IMR-90 (cell line): Measurements from ENCODE around the gene PLEKHD1. TPM values are rescaled to one million over a fixed set of nuclear protein-coding genes. Genes with fewer than 3 reads are reported as not detected.

Experiments used
- ATAC-seq: fragments of 200-7000 bp; cut with Tn5 transposase; 2 replicates; pipeline ENCODE4 v1.9.1; 2020; ENCODE audit warnings: low read depth, mild to moderate bottlenecking, moderate library complexity
- BruUV-seq: library from RNA; stranded (reverse); fragments of 400-500 nt; replicated peaks from 2 replicates; lab custom pipeline; 2021; lab: Mats Ljungman, UMichigan
- CTCF ChIA-PET: fragments of 300-600 bp; formaldehyde crosslinking; extraction: SDS; loops from one replicate; lab custom pipeline; 2021; ENCODE audit warnings: antibody characterized with exemption; lab: Yijun Ruan, JAX
- POLR2A ChIA-PET: fragments of 300-600 bp; sonication (Branson Sonifier 250); formaldehyde crosslinking; loops from one replicate; lab custom pipeline; 2022; ENCODE audit warnings: antibody characterized with exemption; ENCODE audit not compliant: unreplicated experiment; lab: Charles Lee
- DNase-seq: peaks from one replicate; pipeline ENCODE4 v3.0.0; 2013
- H2AFZ ChIP-seq: replicated peaks from 2 replicates; pipeline ENCODE3; 2013; ENCODE audit warnings: low read length, mild to moderate bottlenecking; ENCODE audit not compliant: poor library complexity
- H2AK5ac ChIP-seq: 2 replicates; pipeline ENCODE4 v1.6.1; 2013; ENCODE audit warnings: low read depth, low read length, inconsistent platforms
- H2AK9ac ChIP-seq: replicated peaks from 2 replicates; pipeline ENCODE3; 2013; ENCODE audit warnings: mild to moderate bottlenecking, low read depth, low read length, moderate library complexity; ENCODE audit not compliant: poor library complexity
- H2BK120ac ChIP-seq: 2 replicates; pipeline ENCODE4 v1.6.1; 2013; ENCODE audit warnings: low read depth, low read length, inconsistent platforms
- H2BK15ac ChIP-seq: 3 replicates; pipeline ENCODE4 v1.6.1; 2013; ENCODE audit warnings: low read depth, low read length, inconsistent platforms
- H2BK20ac ChIP-seq: 2 replicates; pipeline ENCODE4 v1.6.1; 2013; ENCODE audit warnings: low read depth, mild to moderate bottlenecking, inconsistent platforms, low read length, moderate library complexity
- H2BK5ac ChIP-seq: 2 replicates; pipeline ENCODE4 v1.6.1; 2013; ENCODE audit warnings: mild to moderate bottlenecking, low read depth, low read length, inconsistent platforms; ENCODE audit not compliant: poor library complexity, severe bottlenecking
- H3K14ac ChIP-seq: replicated peaks from 2 replicates; pipeline ENCODE4 v1.6.1; 2013; ENCODE audit warnings: low read depth, low read length, inconsistent platforms
- H3K18ac ChIP-seq: 2 replicates; pipeline ENCODE4 v1.6.1; 2013; ENCODE audit warnings: low read depth, low read length, control low read depth
- H3K23ac ChIP-seq: 2 replicates; pipeline ENCODE4 v1.6.1; 2013; ENCODE audit warnings: low read depth, low read length, inconsistent platforms
- H3K27ac ChIP-seq: 2 replicates; pipeline ENCODE4 v1.5.1; 2013; ENCODE audit warnings: mild to moderate bottlenecking, control low read depth, low read length; ENCODE audit not compliant: insufficient read depth
- H3K27me3 ChIP-seq: 2 replicates; pipeline ENCODE4 v1.6.1; 2013; ENCODE audit warnings: low read length; ENCODE audit not compliant: control insufficient read depth, insufficient read depth
- H3K36me3 ChIP-seq: 2 replicates; pipeline ENCODE4 v1.6.1; 2013; ENCODE audit warnings: low read length, mixed read lengths; ENCODE audit not compliant: control insufficient read depth, insufficient read depth
- H3K4ac ChIP-seq: 2 replicates; pipeline ENCODE4 v1.6.1; 2013; ENCODE audit warnings: low read depth, low read length, inconsistent platforms
- H3K4me1 ChIP-seq: 2 replicates; pipeline ENCODE4 v1.6.1; 2013; ENCODE audit warnings: low read length, mixed read lengths; ENCODE audit not compliant: control insufficient read depth, insufficient read depth
- H3K4me2 ChIP-seq: 2 replicates; pipeline ENCODE4 v1.6.1; 2013; ENCODE audit warnings: low read depth, mild to moderate bottlenecking, control low read depth, low read length, moderate library complexity
- H3K4me3 ChIP-seq: 2 replicates; pipeline ENCODE4 v1.5.1; 2013; ENCODE audit warnings: low read depth, mild to moderate bottlenecking, control low read depth, low read length, moderate library complexity; ENCODE audit not compliant: insufficient read depth
- H3K56ac ChIP-seq: 2 replicates; pipeline ENCODE4 v1.6.1; 2013; ENCODE audit warnings: low read length, inconsistent platforms; ENCODE audit not compliant: insufficient read depth; ENCODE audit errors: extremely low read depth
- H3K79me1 ChIP-seq, 2 experiments: 2 replicates each; pipeline ENCODE4 v1.6.1; 2013; ENCODE audit warnings: low read length in 2 of 2, inconsistent platforms in 1 of 2, low read depth in 1 of 2
- H3K9ac ChIP-seq: 2 replicates; pipeline ENCODE4 v1.6.1; 2013; ENCODE audit warnings: low read depth, low read length, control low read depth
- H3K9me1 ChIP-seq: 2 replicates; pipeline ENCODE4 v1.6.1; 2013; ENCODE audit warnings: low read length, inconsistent platforms; ENCODE audit not compliant: insufficient read depth
- H3K9me3 ChIP-seq: 2 replicates; pipeline ENCODE4 v1.6.1; 2013; ENCODE audit warnings: low read length; ENCODE audit not compliant: control insufficient read depth, insufficient read depth
- H4K20me1 ChIP-seq: 2 replicates; pipeline ENCODE4 v1.6.1; 2013; ENCODE audit warnings: low read length, inconsistent platforms; ENCODE audit not compliant: insufficient read depth
- H4K5ac ChIP-seq: 2 replicates; pipeline ENCODE4 v1.6.1; 2013; ENCODE audit warnings: mild to moderate bottlenecking, low read depth, low read length, control low read depth
- H4K8ac ChIP-seq, 2 experiments: 2 replicates each; pipeline ENCODE4 v1.6.1; 2013; ENCODE audit warnings: low read depth in 2 of 2, low read length in 2 of 2, control low read depth in 1 of 2, inconsistent platforms in 1 of 2
- H4K91ac ChIP-seq: 2 replicates; pipeline ENCODE4 v1.6.1; 2013; ENCODE audit warnings: low read depth, low read length, inconsistent platforms; ENCODE audit not compliant: insufficient read depth
- RAD21 ChIP-seq: IDR thresholded peaks from 2 replicates; pipeline ENCODE4 v1.6.1; 2012; ENCODE audit warnings: low read length, improper control_type of control experiment
- dilution Hi-C: fragments of 300-500 bp; cut with HindIII; formaldehyde crosslinking; loops from one replicate; pipeline ENCODE4 v1.14.3; 2018; ENCODE audit warnings: low sequenced_read_pairs; ENCODE audit not compliant: unreplicated experiment
- in situ Hi-C: fragments of 300-500 bp; cut with MboI; formaldehyde crosslinking; loops from 3 replicates; pipeline ENCODE4 v1.14.3; 2019; ENCODE audit warnings: low sequenced_read_pairs, inconsistent platforms, mixed read lengths
- intact Hi-C: fragments of 100-400 bp; cut with micrococcal nuclease; formaldehyde crosslinking; loops from 2 replicates; pipeline ENCODE4 v1.10.0; 2022
- polyA plus RNA-seq, 3 experiments: library from polyadenylated mRNA; depleted of rRNA; stranded (reverse); fragments of >200 nt; gene quantifications; 2 replicates each; pipeline ENCODE4 v1.2.3, GENCODE V29; 2012; ENCODE audit warnings: low replicate concordance in 1 of 3
- total RNA-seq: library from RNA; depleted of rRNA; stranded (reverse); fragments of >200 nt; gene quantifications from 2 replicates; pipeline ENCODE4 v1.2.3, GENCODE V29; 2012

The PLEKHD1 gene
- total and polyA plus RNA-seq, 2 of the 4 experiments (the other 2 are of a cell fraction) = under 0.01 TPM; not detected in 1

DNA sequence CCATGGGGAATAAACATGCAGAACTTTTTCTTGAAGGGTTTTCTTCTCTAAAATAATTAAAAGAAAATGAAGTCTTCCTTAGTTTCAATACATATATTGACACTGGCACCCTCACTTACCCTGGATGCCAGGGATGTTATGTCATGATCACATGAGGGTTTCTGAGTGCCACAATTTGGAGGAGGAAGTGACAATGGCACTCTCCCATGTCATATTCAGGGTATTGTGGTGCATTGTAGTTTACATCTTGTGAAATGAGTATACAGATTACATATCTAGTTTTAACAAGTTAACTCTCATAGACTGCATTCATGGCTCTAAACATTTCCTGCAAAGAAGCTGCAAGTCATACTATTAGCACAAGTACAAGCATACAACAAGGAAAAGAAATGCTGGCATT lies 52.4 kb downstream of the PLEKHD1 start:
- in situ Hi-C loops (no loop called here), intact Hi-C loops (no loop called here), dilution Hi-C loops (no loop called here)
- no peak for TF ChIP-seq RAD21
- H4K5ac ChIP-seq = no peak overlapping the region
- POLR2A ChIA-PET = no interaction called here
- H2AFZ ChIP-seq = no peak overlapping the region
- CTCF ChIA-PET = no interaction called here
- H3K9ac ChIP-seq = no peak overlapping the region
- no peak overlapping the region for H2AK5ac ChIP-seq
- no peak overlapping the region for H4K91ac ChIP-seq
- H3K14ac ChIP-seq = no peak overlapping the region
- no peak overlapping the region for H3K27ac ChIP-seq
- H3K4ac ChIP-seq = no peak overlapping the region
- no peaks in the 10 kb centered on the region for H3K9me1 ChIP-seq
- no peak overlapping the region for H3K23ac ChIP-seq
- no peak overlapping the region for H3K4me2 ChIP-seq
- H2BK20ac ChIP-seq = no peak overlapping the region
- H3K4me3 ChIP-seq = no peak overlapping the region
- H3K79me1 ChIP-seq = no peaks in the 10 kb centered on the region
- no peak overlapping the region for H4K8ac ChIP-seq
- DNase-seq = no peak
- no peaks in the 10 kb centered on the region for H3K4me1 ChIP-seq
- H3K56ac ChIP-seq = no peak overlapping the region
- no peak overlapping the region for H2AK9ac ChIP-seq
- H3K36me3 ChIP-seq = no peaks in the 10 kb centered on the region
- no peak overlapping the region for H2BK120ac ChIP-seq
- H3K18ac ChIP-seq = no peak overlapping the region
- ATAC-seq = no peak
- BruUV-seq = no TSS peak
- no peaks in the 10 kb centered on the region for H4K20me1 ChIP-seq
- H2BK15ac ChIP-seq = no peak overlapping the region
- no peak overlapping the region for H2BK5ac ChIP-seq
- peaks cover 5% of the 10 kb centered on the region; the same call in 1 of the 2 replicates for H3K9me3 ChIP-seq
- H3K27me3 ChIP-seq = peaks cover 27% of the 10 kb centered on the region
